Non-pigmented ciliary epithelial cell (primary cell): Measurements from ENCODE around the gene GGPS1.
A peak's percentile ranks its signal among the peaks of the same experiment; 100 is the strongest.
"Not testable (repeated sequence)": the region's sequence is repeated elsewhere in the genome, so short reads cannot be mapped to it uniquely, and the experiment has no call there.

Experiments
- DNase-seq: peaks from one replicate; pipeline ENCODE4 v3.0.0-alpha.2; 2010; ENCODE audit warnings: low read depth

Gene GGPS1

GRCh38 chr1:235339746-235340145, 11.4 kb downstream of the GGPS1 start:
- DNase-seq, result no peak

DNA sequence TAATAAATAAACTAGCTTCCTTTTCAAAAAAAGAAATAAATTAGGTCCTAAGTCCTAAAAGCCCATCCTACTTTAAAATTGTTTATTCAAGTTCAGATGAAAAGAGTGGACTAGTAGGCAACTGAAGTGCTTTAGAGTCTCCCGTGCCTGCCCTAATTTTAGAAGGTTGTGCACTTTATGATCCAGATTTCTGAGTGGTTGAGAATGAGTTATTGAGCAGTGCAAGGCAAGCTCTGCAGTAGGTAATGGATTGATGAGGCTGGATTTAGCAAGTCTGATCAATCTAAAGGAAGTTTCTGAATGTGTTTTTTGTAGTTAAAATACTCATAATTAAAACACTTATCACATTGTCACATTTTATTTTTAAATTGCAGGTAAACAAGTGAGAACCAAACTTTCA, 13.0 kb downstream of the GGPS1 start:
- no peak for DNase-seq

DNA sequence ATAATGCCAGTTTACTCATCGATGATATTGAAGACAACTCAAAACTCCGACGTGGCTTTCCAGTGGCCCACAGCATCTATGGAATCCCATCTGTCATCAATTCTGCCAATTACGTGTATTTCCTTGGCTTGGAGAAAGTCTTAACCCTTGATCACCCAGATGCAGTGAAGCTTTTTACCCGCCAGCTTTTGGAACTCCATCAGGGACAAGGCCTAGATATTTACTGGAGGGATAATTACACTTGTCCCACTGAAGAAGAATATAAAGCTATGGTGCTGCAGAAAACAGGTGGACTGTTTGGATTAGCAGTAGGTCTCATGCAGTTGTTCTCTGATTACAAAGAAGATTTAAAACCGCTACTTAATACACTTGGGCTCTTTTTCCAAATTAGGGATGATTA, 13.7 kb downstream of the GGPS1 start:
- no peak for DNase-seq

GRCh38 chr1:235342471-235342870, 14.1 kb downstream of the GGPS1 start:
- DNase-seq, result no peak

- DNase-seq, result no peak
These were observed 15.4 kb downstream of the GGPS1 start for GRCh38 chr1:235343726-235344125.

GRCh38 chr1:235351441-235351840, 23.1 kb downstream of the GGPS1 start:
- DNase-seq, result no peak

DNA sequence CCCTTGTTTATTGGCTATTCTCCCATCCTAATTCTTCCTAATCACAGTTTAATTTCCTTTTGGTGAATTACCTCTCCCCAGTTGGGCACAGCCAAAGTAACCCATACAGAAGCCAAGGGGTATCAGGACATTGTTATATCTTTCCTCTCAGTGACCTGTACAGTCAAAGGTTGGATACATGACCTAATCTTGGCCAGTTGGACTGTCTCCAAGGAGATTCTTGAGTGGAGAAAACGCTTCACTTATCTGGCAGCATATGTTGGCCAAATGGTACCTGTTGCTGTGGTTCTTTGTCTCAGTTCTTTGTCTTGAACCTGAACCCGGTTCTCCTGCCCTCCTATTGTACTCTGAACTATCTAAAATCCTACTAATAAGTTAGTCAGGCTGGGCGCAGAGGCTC, 23.5 kb downstream of the GGPS1 start:
- DNase-seq, result no peak

GRCh38 chr1:235357485-235358373, 29.4 kb downstream of the GGPS1 start:
- no peak for DNase-seq

DNA sequence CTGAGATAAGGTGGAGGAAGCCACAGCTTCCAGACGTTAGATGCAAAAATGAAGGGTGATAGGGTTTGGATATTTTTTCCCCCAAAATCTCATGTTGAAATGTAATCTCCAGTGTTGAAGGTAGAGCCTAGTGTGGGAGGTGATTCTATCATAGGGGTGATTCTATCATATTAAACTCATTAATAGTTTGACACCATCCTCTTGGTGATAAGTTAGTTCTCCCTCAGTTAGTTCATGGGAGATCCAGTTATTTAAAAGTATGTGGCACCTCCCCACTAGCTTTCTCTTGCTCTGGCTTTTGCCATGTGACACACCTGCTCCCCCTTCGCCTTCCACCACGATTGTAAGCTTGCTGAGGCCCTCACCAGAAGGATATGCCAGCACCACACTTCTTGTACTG, 30.5 kb downstream of the GGPS1 start:
- DNase-seq, result no peak

DNA sequence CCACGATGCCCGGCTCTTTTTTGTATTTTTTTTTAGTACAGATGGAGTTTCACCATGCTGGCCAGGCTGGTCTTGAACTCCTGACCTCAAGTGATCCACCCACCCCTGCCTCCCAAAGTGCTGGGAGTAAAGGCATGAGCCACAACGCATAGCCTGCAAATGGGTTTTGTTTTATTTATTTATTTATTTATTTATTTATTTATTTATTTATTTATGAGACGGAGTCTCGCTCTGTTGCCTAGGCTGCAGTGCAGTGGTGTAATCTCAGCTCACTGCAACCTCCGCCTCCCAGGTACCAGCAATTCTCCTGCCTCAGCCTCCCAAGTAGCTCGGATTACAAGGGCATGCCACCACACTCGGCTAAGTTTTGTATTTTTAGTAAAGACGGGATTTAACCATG, 35.8 kb downstream of the GGPS1 start:
- not testable (repeated sequence) for DNase-seq

- DNase-seq, result no peak
These were observed 37.9 kb downstream of the GGPS1 start for GRCh38 chr1:235366286-235366685.

DNA sequence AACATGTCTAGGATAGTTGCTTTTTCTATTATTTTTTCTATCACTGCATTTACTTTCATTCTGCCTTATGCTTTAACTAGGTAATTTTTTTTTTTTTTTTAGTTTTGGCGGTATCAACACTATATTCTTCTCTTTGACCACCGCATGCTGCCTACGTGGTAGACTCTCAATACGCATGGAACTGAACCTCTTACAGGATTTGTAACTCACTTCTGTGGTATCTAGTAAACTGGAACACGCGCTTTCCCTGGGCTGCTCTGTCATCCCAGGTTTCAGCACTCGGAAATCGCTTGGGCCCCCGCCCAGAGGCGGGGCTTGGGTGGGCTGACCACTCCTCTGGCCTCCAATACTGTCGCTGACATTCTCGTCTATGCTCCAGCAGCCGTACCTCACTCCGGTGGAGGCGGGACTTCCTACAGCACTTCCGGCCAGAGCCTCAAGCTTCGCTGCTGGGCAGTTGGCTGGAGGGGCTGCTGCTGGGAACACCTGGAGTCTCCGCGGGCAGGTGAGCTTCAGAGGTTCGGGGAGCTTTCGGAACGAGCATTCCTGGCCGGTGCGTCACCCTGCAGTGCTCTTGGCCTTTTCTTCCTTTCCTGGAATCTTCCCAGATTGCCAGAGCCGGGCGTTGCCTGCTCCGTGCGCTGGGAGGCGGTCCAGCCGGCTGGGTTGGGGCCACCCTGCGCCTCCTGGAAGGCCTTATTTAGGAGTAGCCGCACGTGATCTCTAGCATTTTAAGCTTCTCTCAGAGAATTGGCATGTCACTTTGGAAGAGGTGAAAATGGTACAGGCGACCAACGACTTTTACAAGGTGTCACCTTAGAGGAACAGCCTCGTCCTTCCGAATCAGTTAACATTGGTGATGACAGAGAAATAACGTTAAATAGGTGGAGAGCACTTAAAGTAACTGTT, 38.9 kb downstream of the GGPS1 start, which contains the start of gene TBCE:
TBCE (plus strand) TSS at position 428 of the 909 bp plus-strand sequence. CDS start 12,623 bp downstream, outside the sequence.
- DNase-seq, result peak; percentile 92

- no peak for DNase-seq
These were observed 40.1 kb downstream of the GGPS1 start for GRCh38 chr1:235368428-235368827.

GRCh38 chr1:235369802-235370201, 41.4 kb downstream of the GGPS1 start:
- DNase-seq, result no peak

GRCh38 chr1:235375919-235376605, 47.7 kb downstream of the GGPS1 start:
- DNase-seq, result no peak

GRCh38 chr1:235378134-235378735, 49.9 kb downstream of the GGPS1 start:
- not testable (repeated sequence) for DNase-seq

DNA sequence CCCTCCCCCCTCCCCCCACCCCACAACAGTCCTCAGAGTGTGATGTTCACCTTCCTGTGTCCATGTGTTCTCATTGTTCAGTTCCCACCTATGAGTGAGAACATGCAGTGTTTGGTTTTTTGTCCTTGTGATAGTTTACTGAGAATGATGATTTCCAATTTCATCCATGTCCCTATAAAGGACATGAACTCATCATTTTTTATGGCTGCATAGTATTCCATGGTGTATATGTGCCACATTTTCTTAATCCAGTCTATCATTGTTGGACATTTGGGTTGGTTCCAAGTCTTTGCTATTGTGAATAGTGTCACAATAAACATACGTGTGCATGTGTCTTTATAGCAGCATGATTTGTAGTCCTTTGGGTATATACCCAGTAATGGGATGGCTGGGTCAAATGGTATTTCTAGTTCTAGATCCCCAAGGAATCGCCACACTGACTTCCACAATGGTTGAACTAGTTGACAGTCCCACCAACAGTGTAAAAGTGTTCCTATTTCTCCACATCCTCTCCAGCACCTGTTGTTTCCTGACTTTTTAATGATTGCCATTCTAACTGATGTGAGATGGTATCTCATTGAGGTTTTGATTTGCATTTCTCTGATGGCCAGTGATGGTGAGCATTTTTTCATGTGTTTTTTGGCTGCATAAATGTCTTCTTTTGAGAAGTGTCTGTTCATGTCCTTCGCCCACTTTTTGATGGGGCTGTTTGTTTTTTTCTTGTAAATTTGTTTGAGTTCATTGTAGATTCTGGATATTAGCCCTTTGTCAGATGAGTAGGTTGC, 53.8 kb downstream of the GGPS1 start:
- not testable (repeated sequence) for DNase-seq

DNA sequence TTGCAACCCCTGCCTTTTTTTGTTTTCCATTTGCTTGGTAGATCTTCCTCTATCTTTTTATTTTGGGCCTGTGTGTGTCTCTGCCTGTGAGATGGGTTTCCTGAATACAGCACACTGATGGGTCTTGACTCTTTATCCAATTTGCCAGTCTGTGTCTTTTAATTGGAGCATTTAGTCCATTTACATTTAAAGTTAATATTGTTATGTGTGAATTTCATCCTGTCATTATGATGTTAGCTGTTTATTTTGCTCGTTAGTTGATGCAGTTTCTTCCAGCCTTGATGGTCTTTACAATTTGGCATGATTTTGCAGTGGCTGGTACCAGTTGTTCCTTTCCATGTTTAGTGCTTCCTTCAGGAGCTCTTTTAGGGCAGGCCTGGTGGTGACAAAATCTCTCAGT, 57.3 kb downstream of the GGPS1 start:
- DNase-seq, result not testable (repeated sequence)

DNA sequence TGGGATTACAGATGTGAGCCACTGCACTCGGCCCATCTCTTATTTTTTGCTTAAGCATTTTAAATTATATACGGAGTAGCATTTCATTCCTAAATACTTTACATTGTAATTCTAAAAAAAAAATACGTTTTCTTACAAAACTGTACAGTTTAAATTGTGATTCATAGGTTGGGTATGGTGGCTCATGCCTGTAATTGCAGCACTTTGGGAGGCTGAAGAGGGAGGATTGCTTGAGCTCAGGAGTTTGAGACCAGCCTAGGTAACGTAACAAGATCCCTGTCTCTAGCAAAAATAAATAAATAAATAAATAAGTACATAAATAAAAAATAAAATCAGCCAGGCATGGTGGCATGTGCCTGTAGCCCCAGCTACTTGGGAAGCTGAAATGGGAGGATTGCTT, 63.5 kb downstream of the GGPS1 start:
- no peak for DNase-seq
